NT2/D1 (cell line): ENCODE results near the gene LRRC56.

Experiments
- DNase-seq: peaks from one replicate; pipeline ENCODE4 v3.0.0-alpha.2; 2011; ENCODE audit warnings: low read depth, low spot score
- H3K27me3 ChIP-seq: 2 replicates; pipeline ENCODE4 v1.6.0; 2011; ENCODE audit warnings: mild to moderate bottlenecking; ENCODE audit not compliant: insufficient read length, insufficient read depth
- H3K36me3 ChIP-seq: 2 replicates; pipeline ENCODE4 v1.6.1; 2011; ENCODE audit warnings: mild to moderate bottlenecking, low read length, mixed read lengths; ENCODE audit not compliant: insufficient read depth, insufficient read length
- H3K4me1 ChIP-seq: 2 replicates; pipeline ENCODE4 v1.5.1; 2011; ENCODE audit not compliant: insufficient read depth, insufficient read length
- H3K4me3 ChIP-seq: 2 replicates; pipeline ENCODE4 v1.5.1; 2011; ENCODE audit warnings: low read depth; ENCODE audit not compliant: insufficient read length
- H3K9ac ChIP-seq: 2 replicates; pipeline ENCODE4 v1.6.0; 2011; ENCODE audit warnings: low read depth; ENCODE audit not compliant: insufficient read length
- H3K9me3 ChIP-seq: 2 replicates; pipeline ENCODE4 v1.5.1; 2011; ENCODE audit warnings: mild to moderate bottlenecking, low read length; ENCODE audit not compliant: insufficient read depth
- SUZ12 ChIP-seq: IDR thresholded peaks from 2 replicates; pipeline ENCODE4 v1.6.1; 2011; ENCODE audit not compliant: insufficient read length, insufficient read depth; ENCODE audit errors: extremely low read depth
- YY1 ChIP-seq: IDR thresholded peaks from 2 replicates; pipeline ENCODE4 v1.6.1; 2011; ENCODE audit not compliant: insufficient read length, insufficient read depth
- ZNF274 ChIP-seq: IDR thresholded peaks from 2 replicates; pipeline ENCODE4 v1.6.1; 2011; ENCODE audit warnings: mild to moderate bottlenecking, low read depth, low read length

LRRC56 gene

DNA sequence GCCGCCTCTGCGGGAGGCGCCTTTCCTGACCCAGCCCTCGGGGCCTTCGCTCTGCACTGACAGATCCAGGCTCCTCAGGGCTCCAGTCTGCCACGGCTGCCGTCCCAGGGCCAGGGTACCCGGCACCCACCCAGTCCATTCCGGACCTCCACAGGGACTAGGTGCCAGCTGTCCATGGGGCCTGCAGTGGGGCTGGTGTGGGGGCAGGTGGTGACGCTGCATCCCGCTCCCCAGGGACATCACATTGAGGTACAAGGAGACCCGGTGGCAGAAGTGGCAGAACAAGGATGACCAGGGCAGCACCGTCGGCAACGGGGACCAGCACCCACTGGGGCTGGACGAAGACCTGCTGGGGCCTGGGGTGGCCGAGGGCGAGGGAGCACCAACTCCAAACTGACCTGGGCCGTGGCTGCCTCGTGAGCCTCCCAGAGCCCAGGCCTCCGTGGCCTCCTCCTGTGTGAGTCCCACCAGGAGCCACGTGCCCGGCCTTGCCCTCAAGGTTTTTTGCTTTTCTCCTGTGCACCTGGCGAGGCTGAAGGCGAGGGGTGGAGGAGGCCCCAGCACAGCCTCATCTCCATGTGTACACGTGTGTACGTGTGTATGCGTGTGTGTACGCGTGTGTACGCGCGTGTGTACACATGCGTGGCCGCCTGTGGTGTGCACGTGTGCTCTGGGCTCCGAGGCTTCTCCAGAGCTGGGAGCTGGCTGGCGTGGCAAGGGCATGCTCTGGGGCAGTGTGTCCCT, 47.0 kb upstream of the LRRC56 start:
- Histone ChIP-seq H3K36me3 (peaks cover 82% of the 10 kb centered on the region), H3K9me3 (no peaks in the 10 kb centered on the region), H3K9ac (no peak overlapping the region), H3K4me1 (peaks cover 2% of the 10 kb centered on the region), H3K27me3 (no peaks in the 10 kb centered on the region), H3K4me3 (no peak overlapping the region)
- TF ChIP-seq SUZ12 (no peak), YY1 (no peak), ZNF274 (no peak)
- DNase-seq, result no peak

DNA sequence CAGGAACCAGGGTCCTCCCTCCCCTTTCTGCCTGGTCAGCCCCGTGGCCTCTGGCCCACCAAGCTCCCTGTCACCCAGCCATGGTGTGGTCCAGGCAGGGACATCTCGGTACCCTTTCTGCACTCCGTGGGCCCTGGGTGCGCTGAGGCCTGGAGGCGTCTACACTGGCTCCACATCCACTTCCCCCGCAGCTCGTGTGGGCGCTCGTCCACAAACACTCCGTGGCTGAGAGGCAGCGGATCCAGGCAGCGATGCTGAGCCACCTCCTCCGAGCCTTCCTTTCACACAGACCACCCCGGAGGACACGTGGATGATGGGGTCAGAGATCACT, 46.4 kb upstream of the LRRC56 start:
- TF ChIP-seq ZNF274 (no peak), YY1 (no peak), SUZ12 (no peak)
- Histone ChIP-seq H3K4me1 (peaks cover 2% of the 10 kb centered on the region), H3K9ac (no peak overlapping the region), H3K9me3 (no peaks in the 10 kb centered on the region), H3K4me3 (no peak overlapping the region), H3K27me3 (no peaks in the 10 kb centered on the region), H3K36me3 (peaks cover 85% of the 10 kb centered on the region)
- no peak for DNase-seq

DNA sequence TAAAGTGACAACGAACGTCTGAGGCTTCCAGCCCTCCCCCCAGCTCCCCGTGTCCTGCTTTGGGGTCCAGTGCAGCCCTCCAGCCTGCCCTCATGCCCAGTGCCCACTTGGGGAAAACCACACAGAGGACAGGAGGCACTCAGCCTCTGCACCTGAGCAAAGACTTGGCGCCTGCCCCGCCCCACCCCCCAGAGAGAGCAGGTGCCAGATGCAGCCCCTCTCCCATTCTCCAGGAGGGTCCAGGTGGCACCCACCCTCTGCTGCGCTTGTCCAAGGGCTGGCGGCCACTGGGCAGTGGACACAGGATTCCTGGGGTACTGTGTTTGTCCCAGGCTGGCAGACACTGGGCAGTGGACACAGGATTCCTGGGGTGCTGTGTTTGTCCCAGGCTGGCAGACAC, 46.0 kb upstream of the LRRC56 start:
- Histone ChIP-seq H3K27me3 (no peaks in the 10 kb centered on the region), H3K4me3 (no peak overlapping the region), H3K36me3 (peaks cover 87% of the 10 kb centered on the region), H3K9ac (no peak overlapping the region), H3K4me1 (peaks cover 2% of the 10 kb centered on the region), H3K9me3 (no peaks in the 10 kb centered on the region)
- TF ChIP-seq YY1 (no peak), SUZ12 (no peak), ZNF274 (no peak)
- DNase-seq, result no peak

DNA sequence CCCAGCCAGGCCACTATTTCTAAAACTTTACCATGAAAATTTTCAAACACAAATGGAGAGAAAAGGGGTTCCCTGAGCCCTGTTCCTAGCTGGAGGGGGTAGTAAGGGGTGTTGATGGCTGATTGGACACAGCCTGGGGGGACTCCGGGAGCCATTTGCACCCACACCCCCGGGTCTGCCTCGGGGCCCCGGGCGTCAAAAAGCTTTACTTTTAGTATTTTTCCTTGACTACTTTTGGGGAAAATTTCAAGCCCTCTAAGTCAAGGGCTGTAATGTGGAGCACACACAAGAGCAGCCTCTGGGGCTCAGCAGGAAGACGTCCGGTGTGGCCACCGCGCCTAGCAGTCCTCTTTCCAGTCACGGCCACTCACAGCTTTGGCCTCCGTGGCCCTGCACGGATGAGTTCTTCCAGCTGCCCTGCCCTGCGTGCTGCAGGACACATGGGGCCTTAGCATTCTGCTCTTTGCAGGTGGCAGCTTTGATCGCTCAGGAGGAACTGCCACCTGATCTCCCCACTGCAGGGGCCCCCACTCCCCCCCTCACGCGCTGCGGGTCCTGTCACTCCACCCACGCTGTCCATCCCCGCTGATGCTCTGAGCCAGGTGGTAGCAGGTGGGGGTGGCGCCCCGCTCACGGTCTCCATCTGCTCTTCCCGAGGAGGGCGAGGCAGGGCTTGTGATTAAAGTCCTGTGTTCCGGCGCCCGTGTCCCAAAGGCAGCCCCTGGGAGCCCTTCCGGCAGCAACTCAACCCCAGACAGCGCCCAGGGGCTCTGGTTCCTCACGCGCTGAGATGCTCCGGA, 44.7 kb upstream of the LRRC56 start:
- DNase-seq, result no peak
- H3K4me1 ChIP-seq, result no peaks in the 10 kb centered on the region
- no peak for TF ChIP-seq ZNF274
- no peak for TF ChIP-seq YY1
- TF ChIP-seq SUZ12, result no peak
- no peak overlapping the region for H3K4me3 ChIP-seq
- H3K9ac ChIP-seq, result no peak overlapping the region
- H3K9me3 ChIP-seq, result no peaks in the 10 kb centered on the region
- H3K27me3 ChIP-seq, result no peaks in the 10 kb centered on the region
- peaks cover 89% of the 10 kb centered on the region for H3K36me3 ChIP-seq

DNA sequence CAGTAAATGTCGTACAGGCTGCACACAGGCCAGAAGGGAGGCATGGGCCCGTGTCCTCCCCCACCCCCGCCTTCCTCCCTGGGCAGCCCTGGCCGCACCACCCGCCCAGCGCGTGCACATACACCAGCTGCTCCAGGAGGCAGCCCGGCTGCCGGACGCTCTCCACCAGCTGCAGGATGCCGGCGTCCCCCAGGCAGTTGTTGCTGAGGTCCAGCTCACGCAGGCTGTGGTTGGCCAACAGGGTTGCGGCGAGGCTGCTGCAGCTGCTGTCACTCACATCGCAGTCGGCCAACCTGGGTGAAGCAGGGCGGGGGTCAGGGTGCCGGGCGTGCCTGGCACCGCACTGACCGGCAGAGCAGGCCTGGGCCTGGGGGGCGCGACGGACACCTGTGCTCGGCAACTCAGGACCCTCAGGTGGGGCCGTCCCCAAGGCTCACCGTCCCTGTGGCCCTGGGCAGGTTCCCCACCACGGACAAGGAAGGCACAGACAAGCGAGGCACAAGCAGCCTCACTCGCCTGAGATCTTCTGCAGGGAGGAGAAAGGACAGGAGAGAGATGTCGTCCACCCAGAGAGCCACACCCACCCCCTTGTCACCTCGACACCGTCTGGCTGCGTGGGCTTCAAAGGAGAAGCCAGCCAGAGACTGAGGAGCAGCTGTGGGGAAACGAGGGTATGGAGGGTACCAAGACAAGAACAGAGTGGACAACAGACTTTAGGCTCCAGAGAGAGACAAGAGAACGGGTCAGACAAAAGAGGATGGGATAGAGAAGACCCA, 42.4 kb upstream of the LRRC56 start:
- Histone ChIP-seq H3K9me3 (no peaks in the 10 kb centered on the region), H3K36me3 (peaks cover 89% of the 10 kb centered on the region), H3K27me3 (no peaks in the 10 kb centered on the region), H3K9ac (no peak overlapping the region), H3K4me3 (no peak overlapping the region), H3K4me1 (peaks cover 2% of the 10 kb centered on the region)
- DNase-seq, result no peak
- TF ChIP-seq YY1 (no peak), SUZ12 (no peak), ZNF274 (no peak)

DNA sequence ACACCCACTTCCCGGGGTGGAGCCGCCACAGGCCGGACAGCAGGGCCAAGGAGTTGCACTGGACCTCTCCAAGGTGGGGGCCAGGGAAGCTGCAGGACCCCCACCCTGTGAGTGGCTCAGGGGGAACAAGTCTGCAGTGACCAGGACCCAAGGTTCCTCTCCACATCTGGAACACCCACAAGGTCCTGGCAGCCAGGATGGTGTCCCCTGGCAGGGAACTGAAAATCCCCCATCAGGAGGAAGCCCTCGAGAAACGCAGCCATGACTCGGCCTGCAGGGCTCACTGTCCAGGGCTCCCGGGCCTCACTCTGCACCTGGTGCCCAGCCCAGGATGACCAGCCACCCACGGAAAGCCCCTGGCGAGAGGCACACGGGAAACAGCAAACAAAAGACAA, 41.8 kb upstream of the LRRC56 start:
- no peaks in the 10 kb centered on the region for H3K9me3 ChIP-seq
- peaks cover 4% of the 10 kb centered on the region for H3K4me1 ChIP-seq
- TF ChIP-seq SUZ12, result no peak
- TF ChIP-seq ZNF274, result no peak
- no peak for TF ChIP-seq YY1
- no peak for DNase-seq
- H3K27me3 ChIP-seq, result no peaks in the 10 kb centered on the region
- H3K4me3 ChIP-seq, result no peak overlapping the region
- no peak overlapping the region for H3K9ac ChIP-seq
- peaks cover 89% of the 10 kb centered on the region for H3K36me3 ChIP-seq

DNA sequence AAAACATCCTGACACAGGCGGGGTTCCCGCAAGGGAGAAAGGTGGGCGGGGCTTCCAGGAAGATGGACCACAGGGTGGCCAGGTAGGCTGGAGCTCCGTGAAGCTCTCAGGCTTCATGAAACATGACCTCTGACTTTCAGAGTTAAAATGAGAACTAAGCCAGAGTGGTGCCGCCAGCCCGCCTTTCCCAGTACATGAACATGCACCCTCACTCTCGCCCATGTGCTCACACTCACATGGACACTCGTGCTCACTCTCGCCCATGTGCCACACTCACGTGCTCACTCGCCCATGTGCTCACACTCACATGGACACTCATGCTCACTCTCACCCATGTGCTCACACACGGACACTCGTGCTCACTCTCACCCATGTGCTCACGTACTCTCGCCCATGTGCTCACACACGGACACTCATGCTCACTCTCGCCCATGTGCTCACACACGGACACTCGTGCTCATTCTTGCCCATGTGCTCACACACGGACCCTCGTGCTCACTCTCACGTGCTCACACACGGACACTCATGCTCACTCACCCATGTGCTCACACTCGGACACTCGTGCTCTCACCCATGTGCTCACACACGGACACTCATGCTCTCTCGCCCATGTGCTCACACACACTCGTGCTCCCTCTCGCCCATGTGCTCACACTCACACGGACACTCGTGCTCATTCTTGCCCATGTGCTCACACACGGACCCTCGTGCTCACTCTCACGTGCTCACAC, 40.3 kb upstream of the LRRC56 start:
- H3K36me3 ChIP-seq, result peaks cover 94% of the 10 kb centered on the region
- no peaks in the 10 kb centered on the region for H3K9me3 ChIP-seq
- H3K4me1 ChIP-seq, result peaks cover 4% of the 10 kb centered on the region
- no peak overlapping the region for H3K9ac ChIP-seq
- H3K27me3 ChIP-seq, result no peaks in the 10 kb centered on the region
- no peak for TF ChIP-seq YY1
- TF ChIP-seq ZNF274, result no peak
- no peak for TF ChIP-seq SUZ12
- no peak for DNase-seq
- H3K4me3 ChIP-seq, result no peak overlapping the region
